ENCODE measurements around the gene XPO4. TPM values are rescaled to one million over a fixed set of nuclear protein-coding genes. Genes with fewer than 3 reads are reported as not detected.

Gene XPO4
- total RNA-seq, 1 donor: 19.5 TPM

GRCh38 chr13:20740021-20740420, 162.5 kb downstream of the XPO4 start:
- Histone ChIP-seq H3K4me3 (ENCODE audit: insufficient read depth, low read length) (no peak overlapping the region), H3K27ac (ENCODE audit: low read depth, low read length) (no peak overlapping the region), H3K27me3 (ENCODE audit: insufficient read depth, low read length) (no peaks in the 10 kb centered on the region), H3K4me2 (ENCODE audit: insufficient read depth, low read length) (no peak overlapping the region), H2AFZ (ENCODE audit: low read length) (no peak overlapping the region), H3K36me3 (ENCODE audit: insufficient read depth, low read length) (no peaks in the 10 kb centered on the region), H3K4me1 (ENCODE audit: insufficient read depth, low read length) (no peaks in the 10 kb centered on the region), H3K79me2 (ENCODE audit: insufficient read depth, low read length) (no peaks in the 10 kb centered on the region), H3K9me3 (ENCODE audit: low read depth, low read length) (no peaks in the 10 kb centered on the region), H4K20me1 (ENCODE audit: insufficient read depth, low read length) (no peaks in the 10 kb centered on the region)
- no peak for DNase-seq (ENCODE audit: insufficient read length, low spot score, missing footprints)
- TF ChIP-seq CTCF (IDR thresholded peaks at IDR 0.05; ENCODE audit: extremely low read depth, low read depth, low read length): no peak

GRCh38 chr13:20738616-20739015, 163.9 kb downstream of the XPO4 start:
- Histone ChIP-seq H3K79me2 (ENCODE audit: insufficient read depth, low read length) (no peaks in the 10 kb centered on the region), H3K4me2 (ENCODE audit: insufficient read depth, low read length) (no peak overlapping the region), H2AFZ (ENCODE audit: low read length) (no peak overlapping the region), H3K27me3 (ENCODE audit: insufficient read depth, low read length) (no peaks in the 10 kb centered on the region), H3K9me3 (ENCODE audit: low read depth, low read length) (no peaks in the 10 kb centered on the region), H3K4me3 (ENCODE audit: insufficient read depth, low read length) (no peak overlapping the region), H3K4me1 (ENCODE audit: insufficient read depth, low read length) (no peaks in the 10 kb centered on the region), H4K20me1 (ENCODE audit: insufficient read depth, low read length) (no peaks in the 10 kb centered on the region), H3K36me3 (ENCODE audit: insufficient read depth, low read length) (no peaks in the 10 kb centered on the region), H3K27ac (ENCODE audit: low read depth, low read length) (no peak overlapping the region)
- no peak for TF ChIP-seq CTCF (IDR thresholded peaks at IDR 0.05; ENCODE audit: extremely low read depth, low read depth, low read length)
- no peak for DNase-seq (ENCODE audit: insufficient read length, low spot score, missing footprints)

GRCh38 chr13:20729633-20730585, 172.6 kb downstream of the XPO4 start:
- Histone ChIP-seq H2AFZ (ENCODE audit: low read length) (no peak overlapping the region), H3K36me3 (ENCODE audit: insufficient read depth, low read length) (peaks cover 4% of the 10 kb centered on the region), H3K4me1 (ENCODE audit: insufficient read depth, low read length) (no peaks in the 10 kb centered on the region), H3K9me3 (ENCODE audit: low read depth, low read length) (no peaks in the 10 kb centered on the region), H3K4me2 (ENCODE audit: insufficient read depth, low read length) (no peak overlapping the region), H3K4me3 (ENCODE audit: insufficient read depth, low read length) (no peak overlapping the region), H3K79me2 (ENCODE audit: insufficient read depth, low read length) (no peaks in the 10 kb centered on the region), H3K27ac (ENCODE audit: low read depth, low read length) (no peak overlapping the region), H4K20me1 (ENCODE audit: insufficient read depth, low read length) (no peaks in the 10 kb centered on the region), H3K27me3 (ENCODE audit: insufficient read depth, low read length) (no peaks in the 10 kb centered on the region)
- no peak for DNase-seq (ENCODE audit: insufficient read length, low spot score, missing footprints)
- TF ChIP-seq CTCF (IDR thresholded peaks at IDR 0.05; ENCODE audit: extremely low read depth, low read depth, low read length): no peak

GRCh38 chr13:20728579-20729311, 173.8 kb downstream of the XPO4 start:
- Histone ChIP-seq H3K36me3 (ENCODE audit: insufficient read depth, low read length) (peaks cover 4% of the 10 kb centered on the region), H4K20me1 (ENCODE audit: insufficient read depth, low read length) (no peaks in the 10 kb centered on the region), H3K27me3 (ENCODE audit: insufficient read depth, low read length) (no peaks in the 10 kb centered on the region), H3K27ac (ENCODE audit: low read depth, low read length) (no peak overlapping the region), H3K4me1 (ENCODE audit: insufficient read depth, low read length) (no peaks in the 10 kb centered on the region), H3K4me3 (ENCODE audit: insufficient read depth, low read length) (no peak overlapping the region), H2AFZ (ENCODE audit: low read length) (no peak overlapping the region), H3K4me2 (ENCODE audit: insufficient read depth, low read length) (no peak overlapping the region), H3K9me3 (ENCODE audit: low read depth, low read length) (no peaks in the 10 kb centered on the region), H3K79me2 (ENCODE audit: insufficient read depth, low read length) (no peaks in the 10 kb centered on the region)
- TF ChIP-seq CTCF (IDR thresholded peaks at IDR 0.05; ENCODE audit: extremely low read depth, low read depth, low read length): no peak
- no peak for DNase-seq (ENCODE audit: insufficient read length, low spot score, missing footprints)
